ENCODE results near the gene DNM1.
"Not testable (repeated sequence)": the region's sequence is repeated elsewhere in the genome, so short reads cannot be mapped to it uniquely, and the experiment has no call there.

DNM1 gene

GRCh38 chr9:128276008-128276573 lies 72.9 kb downstream of the DNM1 start, which contains the start of gene SWI5:
Gene SWI5, plus strand, starts transcription at chr9:128276276.
- peak within 1 kb of the TSS; percentile 93 for H3K27ac Mint-ChIP-seq
- H3K4me3 Mint-ChIP-seq, result peak within 1 kb of the TSS; percentile 97
- H3K36me3 Mint-ChIP-seq (ENCODE audit: low read depth), result peaks cover 9% of the 10 kb centered on the region
- peak; percentile 98 for ATAC-seq
- H3K9me3 Mint-ChIP-seq, result no peaks in the 10 kb centered on the region
- H3K27me3 Mint-ChIP-seq, result peaks cover 5% of the 10 kb centered on the region
- DNase-seq, result peak; percentile 100
- H3K4me1 Mint-ChIP-seq, result peaks cover 42% of the 10 kb centered on the region

GRCh38 chr9:128276574-128277270 lies 73.5 kb downstream of the DNM1 start:
- Mint-ChIP-seq H3K36me3 (ENCODE audit: low read depth) (peaks cover 9% of the 10 kb centered on the region), H3K27ac (peak overlapping the region; percentile 93), H3K4me1 (peaks cover 42% of the 10 kb centered on the region), H3K9me3 (no peaks in the 10 kb centered on the region), H3K27me3 (peaks cover 5% of the 10 kb centered on the region), H3K4me3 (peak overlapping the region; percentile 97)
- no peak for ATAC-seq
- peak; percentile 18 for DNase-seq

- H3K27ac Mint-ChIP-seq; H3K27me3 Mint-ChIP-seq; H3K9me3 Mint-ChIP-seq; ATAC-seq; H3K36me3 Mint-ChIP-seq (ENCODE audit: low read depth); H3K4me3 Mint-ChIP-seq; DNase-seq: not testable (repeated sequence)
- peaks cover 34% of the 10 kb centered on the region for H3K4me1 Mint-ChIP-seq
Measured at GRCh38 chr9:128279088-128280073, 76.2 kb downstream of the DNM1 start.

GRCh38 chr9:128280084-128280622 lies 77.0 kb downstream of the DNM1 start:
- Mint-ChIP-seq H3K4me1 (peaks cover 28% of the 10 kb centered on the region), H3K27me3 (peaks cover 5% of the 10 kb centered on the region), H3K27ac (peak overlapping the region; percentile 15), H3K9me3 (no peaks in the 10 kb centered on the region), H3K36me3 (ENCODE audit: low read depth) (peaks cover 6% of the 10 kb centered on the region), H3K4me3 (no peak overlapping the region)
- no peak for DNase-seq
- ATAC-seq, result no peak

- DNase-seq (no peak), ATAC-seq (no peak)
- no peak overlapping the region for H3K27ac Mint-ChIP-seq
- H3K27me3 Mint-ChIP-seq, result no peaks in the 10 kb centered on the region
- H3K4me3 Mint-ChIP-seq, result no peak overlapping the region
- H3K36me3 Mint-ChIP-seq (ENCODE audit: low read depth), result peaks cover 2% of the 10 kb centered on the region
- no peaks in the 10 kb centered on the region for H3K9me3 Mint-ChIP-seq
- peaks cover 10% of the 10 kb centered on the region for H3K4me1 Mint-ChIP-seq
Measured at GRCh38 chr9:128282500-128282899, 79.3 kb downstream of the DNM1 start.

- DNase-seq, result no peak
- Mint-ChIP-seq H3K4me3 (no peak overlapping the region), H3K27ac (no peak overlapping the region), H3K36me3 (ENCODE audit: low read depth) (peaks cover 2% of the 10 kb centered on the region), H3K27me3 (no peaks in the 10 kb centered on the region), H3K9me3 (no peaks in the 10 kb centered on the region), H3K4me1 (no peaks in the 10 kb centered on the region)
- ATAC-seq, result no peak
Measured at GRCh38 chr9:128285033-128285784, 82.0 kb downstream of the DNM1 start.

GRCh38 chr9:128286440-128286839 lies 83.3 kb downstream of the DNM1 start:
- Mint-ChIP-seq H3K27ac (no peak overlapping the region), H3K36me3 (ENCODE audit: low read depth) (peaks cover 2% of the 10 kb centered on the region), H3K4me1 (no peaks in the 10 kb centered on the region), H3K27me3 (no peaks in the 10 kb centered on the region), H3K9me3 (no peaks in the 10 kb centered on the region), H3K4me3 (no peak overlapping the region)
- DNase-seq (no peak), ATAC-seq (no peak)

- ATAC-seq (no peak), DNase-seq (no peak)
- Mint-ChIP-seq H3K9me3 (no peaks in the 10 kb centered on the region), H3K27ac (no peak overlapping the region), H3K4me3 (no peak overlapping the region), H3K36me3 (ENCODE audit: low read depth) (peaks cover 2% of the 10 kb centered on the region), H3K4me1 (no peaks in the 10 kb centered on the region), H3K27me3 (no peaks in the 10 kb centered on the region)
Measured at GRCh38 chr9:128288273-128289004, 85.3 kb downstream of the DNM1 start.

- ATAC-seq (no peak), DNase-seq (no peak)
- Mint-ChIP-seq H3K4me1 (peaks cover 3% of the 10 kb centered on the region), H3K27ac (no peak overlapping the region), H3K9me3 (no peaks in the 10 kb centered on the region), H3K4me3 (no peak overlapping the region), H3K36me3 (ENCODE audit: low read depth) (no peaks in the 10 kb centered on the region), H3K27me3 (no peaks in the 10 kb centered on the region)
Measured at GRCh38 chr9:128292009-128292408, 88.8 kb downstream of the DNM1 start.

- ATAC-seq (no peak), DNase-seq (no peak)
- H3K9me3 Mint-ChIP-seq, result no peaks in the 10 kb centered on the region
- no peak overlapping the region for H3K27ac Mint-ChIP-seq
- H3K4me1 Mint-ChIP-seq, result peaks cover 3% of the 10 kb centered on the region
- no peak overlapping the region for H3K4me3 Mint-ChIP-seq
- no peaks in the 10 kb centered on the region for H3K27me3 Mint-ChIP-seq
- H3K36me3 Mint-ChIP-seq (ENCODE audit: low read depth), result no peaks in the 10 kb centered on the region
Measured at GRCh38 chr9:128293091-128293490, 89.9 kb downstream of the DNM1 start.

- no peaks in the 10 kb centered on the region for H3K9me3 Mint-ChIP-seq
- no peak for ATAC-seq
- H3K27me3 Mint-ChIP-seq, result no peaks in the 10 kb centered on the region
- H3K4me3 Mint-ChIP-seq, result no peak overlapping the region
- no peaks in the 10 kb centered on the region for H3K36me3 Mint-ChIP-seq (ENCODE audit: low read depth)
- peaks cover 3% of the 10 kb centered on the region for H3K4me1 Mint-ChIP-seq
- H3K27ac Mint-ChIP-seq, result no peak overlapping the region
- DNase-seq, result no peak
Measured at GRCh38 chr9:128294142-128294541, 91.0 kb downstream of the DNM1 start.

- ATAC-seq (no peak), DNase-seq (no peak)
- H3K27ac Mint-ChIP-seq, result no peak overlapping the region
- no peak overlapping the region for H3K4me3 Mint-ChIP-seq
- H3K27me3 Mint-ChIP-seq, result no peaks in the 10 kb centered on the region
- no peaks in the 10 kb centered on the region for H3K9me3 Mint-ChIP-seq
- peaks cover 3% of the 10 kb centered on the region for H3K4me1 Mint-ChIP-seq
- H3K36me3 Mint-ChIP-seq (ENCODE audit: low read depth), result no peaks in the 10 kb centered on the region
Measured at GRCh38 chr9:128296340-128297220, 93.4 kb downstream of the DNM1 start.

Data from activated naive CD8-positive, alpha-beta T cell treated with anti-CD3 and anti-CD28 coated beads, Interleukin-2, amount 50 U/mL, for 24 hours (primary cell).